Keratinocyte (primary cell): ENCODE measurements around the gene ABCB9. TPM values are rescaled to one million over a fixed set of nuclear protein-coding genes. Genes with fewer than 3 reads are reported as not detected.

Experiments
- DNase-seq: peaks from one replicate; pipeline ENCODE4 v3.0.0-alpha.2; 2011; ENCODE audit warnings: low read depth, missing footprints, low spot score
- FAIRE-seq: peaks from 2 replicates; lab custom pipeline; 2011; peaks lifted over from hg19 to GRCh38; lab: Jason Lieb, UNC
- H2AFZ ChIP-seq: 2 replicates; pipeline ENCODE4 v1.6.0; 2012; ENCODE audit warnings: low read length, control low read depth, inconsistent platforms; ENCODE audit not compliant: control insufficient read depth
- H3K27ac ChIP-seq: 2 replicates; pipeline ENCODE4 v1.5.1; 2011; ENCODE audit warnings: low read length; ENCODE audit not compliant: control insufficient read depth, insufficient read depth
- H3K27me3 ChIP-seq: 3 replicates; pipeline ENCODE4 v1.6.0; 2011; ENCODE audit warnings: low read length; ENCODE audit not compliant: control insufficient read depth, insufficient read depth; ENCODE audit errors: extremely low read depth
- H3K36me3 ChIP-seq, 2 experiments: 2 replicates in 1 of 2; 3 replicates in 1 of 2; pipeline ENCODE4 v1.5.1; 2011; ENCODE audit warnings: low read length in 2 of 2, mild to moderate bottlenecking in 1 of 2; ENCODE audit not compliant: control insufficient read depth in 2 of 2, insufficient read depth in 2 of 2; ENCODE audit errors: extremely low read depth in 1 of 2
- H3K4me1 ChIP-seq: 3 replicates; pipeline ENCODE4 v1.5.1; 2011; ENCODE audit warnings: low read length; ENCODE audit not compliant: control insufficient read depth, insufficient read depth; ENCODE audit errors: extremely low read depth
- H3K4me2 ChIP-seq: 3 replicates; pipeline ENCODE4 v1.6.0; 2011; ENCODE audit warnings: low read depth, low read length; ENCODE audit not compliant: control insufficient read depth, insufficient read depth; ENCODE audit errors: extremely low read depth
- H3K4me3 ChIP-seq, 3 experiments: fragments of 200-600 bp in 1 of 3; sonication (generic) in 1 of 3; 2 replicates in 2 of 3; 3 replicates in 1 of 3; pipeline ENCODE4 v1.5.1; 2011 to 2016; ENCODE audit warnings: low read length in 3 of 3, mild to moderate bottlenecking in 3 of 3, control low read depth in 2 of 3, inconsistent platforms in 1 of 3, low read depth in 1 of 3, mixed read lengths in 1 of 3, mixed run types in 1 of 3, moderate library complexity in 1 of 3; ENCODE audit not compliant: control insufficient read depth in 2 of 3, insufficient read depth in 2 of 3; ENCODE audit errors: extremely low read depth in 1 of 3
- H3K79me2 ChIP-seq: 2 replicates; pipeline ENCODE4 v1.6.0; 2012; ENCODE audit warnings: low read length; ENCODE audit not compliant: control insufficient read depth, insufficient read depth
- H3K9ac ChIP-seq: 3 replicates; pipeline ENCODE4 v1.6.0; 2011; ENCODE audit warnings: low read length; ENCODE audit not compliant: control insufficient read depth, insufficient read depth; ENCODE audit errors: extremely low read depth
- H3K9me1 ChIP-seq: 3 replicates; pipeline ENCODE4 v1.6.0; 2011; ENCODE audit warnings: low read length; ENCODE audit not compliant: control insufficient read depth, insufficient read depth; ENCODE audit errors: extremely low read depth
- H3K9me3 ChIP-seq: 2 replicates; pipeline ENCODE4 v1.5.1; 2012; ENCODE audit warnings: low read depth, low read length; ENCODE audit not compliant: control insufficient read depth
- H4K20me1 ChIP-seq: 3 replicates; pipeline ENCODE4 v1.6.0; 2011; ENCODE audit warnings: low read length; ENCODE audit not compliant: control insufficient read depth, insufficient read depth; ENCODE audit errors: extremely low read depth
- EZH2 ChIP-seq: IDR thresholded peaks from one replicate; pipeline ENCODE4 v1.6.1; 2012; ENCODE audit warnings: inconsistent platforms, mild to moderate bottlenecking, low read length, moderate library complexity
- dilution Hi-C: fragments of 300-500 bp; cut with MboI; formaldehyde crosslinking; loops from one replicate; pipeline ENCODE4 v1.7.0; 2020; ENCODE audit warnings: low sequenced_read_pairs; ENCODE audit not compliant: extremely low pct_ligation_motif_present
- polyA plus RNA-seq, 5 experiments: library from polyadenylated mRNA; depleted of rRNA in 3 of 5; stranded (reverse) in 3 of 5; stranded (forward) in 1 of 5; unstranded in 1 of 5; fragments of >200 nt; gene quantifications; 1 replicate in 1 of 5; 2 replicates in 3 of 5; 3 replicates in 1 of 5; pipeline versions ENCODE4 v1.2.1 to v1.2.3, GENCODE V29; 2011 to 2012; ENCODE audit warnings: missing spikeins in 2 of 5, low read depth in 1 of 5, low replicate concordance in 1 of 5
- TF ChIP-seq, protein P1 (sequence below), 3 experiments: IDR thresholded peaks in 1 of 3; conservative IDR thresholded peaks in 1 of 3; optimal IDR thresholded peaks in 1 of 3; 2 replicates in 2 of 3; 3 replicates in 1 of 3; pipeline versions ENCODE3 to v1.5.1; 2011; ENCODE audit warnings: low read length in 3 of 3, mild to moderate bottlenecking in 3 of 3, moderate library complexity in 2 of 3, control low read depth in 1 of 3, inconsistent platforms in 1 of 3; ENCODE audit not compliant: insufficient read depth in 2 of 3; ENCODE audit errors: extremely low read depth in 1 of 3

ABCB9 gene
- polyA plus RNA-seq, 1 donor (not counting 4 experiments of a cell fraction or from before 2014, with no cell fraction given), result 4.0 TPM

DNA sequence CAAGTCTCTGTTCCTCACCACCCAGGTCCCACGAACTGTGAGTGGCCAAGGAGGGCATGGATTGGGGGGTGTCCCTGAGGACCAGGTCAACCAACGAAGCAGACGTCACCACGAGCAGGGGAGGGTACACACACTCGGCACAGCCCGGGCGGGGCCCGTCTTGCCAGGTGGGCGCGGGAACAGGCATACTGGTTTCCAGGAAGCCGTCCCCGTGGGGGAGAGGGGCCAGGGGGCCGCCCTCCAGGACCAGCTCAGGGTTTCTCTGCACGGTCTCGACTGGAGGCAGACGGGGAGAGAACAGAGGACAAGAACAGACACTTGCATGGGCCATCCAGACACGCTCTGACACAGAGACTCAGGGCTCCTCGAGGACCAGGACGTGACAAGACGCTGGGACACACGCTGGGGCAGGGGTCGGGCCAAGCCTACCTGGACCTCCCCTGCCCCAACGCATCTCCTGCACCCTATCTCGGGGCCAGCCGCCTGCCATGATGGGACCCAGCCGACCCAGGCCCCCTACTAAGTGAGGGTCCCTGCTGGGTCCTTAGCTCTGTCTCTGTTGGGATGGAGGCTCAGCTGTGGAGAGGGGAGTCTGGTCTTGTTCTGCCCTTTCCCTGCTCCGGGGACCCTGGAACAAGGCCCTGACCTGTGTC lies 25.5 kb upstream of the ABCB9 start:
- Histone ChIP-seq H3K27ac (no peak overlapping the region), H3K27me3 (no peaks in the 10 kb centered on the region), H3K9me1 (no peaks in the 10 kb centered on the region), H2AFZ (no peak overlapping the region), H3K36me3 (peaks cover 3% of the 10 kb centered on the region in 2 experiments), H3K4me3 (no peak overlapping the region), H3K4me1 (no peaks in the 10 kb centered on the region), H3K9ac (no peak overlapping the region), H3K4me2 (no peak overlapping the region), H4K20me1 (no peaks in the 10 kb centered on the region), H3K9me3 (no peaks in the 10 kb centered on the region), H3K79me2 (no peaks in the 10 kb centered on the region)
- no peak for FAIRE-seq
- dilution Hi-C loops, result no loop called here
- DNase-seq, result no peak
- TF ChIP-seq, protein P1, sequence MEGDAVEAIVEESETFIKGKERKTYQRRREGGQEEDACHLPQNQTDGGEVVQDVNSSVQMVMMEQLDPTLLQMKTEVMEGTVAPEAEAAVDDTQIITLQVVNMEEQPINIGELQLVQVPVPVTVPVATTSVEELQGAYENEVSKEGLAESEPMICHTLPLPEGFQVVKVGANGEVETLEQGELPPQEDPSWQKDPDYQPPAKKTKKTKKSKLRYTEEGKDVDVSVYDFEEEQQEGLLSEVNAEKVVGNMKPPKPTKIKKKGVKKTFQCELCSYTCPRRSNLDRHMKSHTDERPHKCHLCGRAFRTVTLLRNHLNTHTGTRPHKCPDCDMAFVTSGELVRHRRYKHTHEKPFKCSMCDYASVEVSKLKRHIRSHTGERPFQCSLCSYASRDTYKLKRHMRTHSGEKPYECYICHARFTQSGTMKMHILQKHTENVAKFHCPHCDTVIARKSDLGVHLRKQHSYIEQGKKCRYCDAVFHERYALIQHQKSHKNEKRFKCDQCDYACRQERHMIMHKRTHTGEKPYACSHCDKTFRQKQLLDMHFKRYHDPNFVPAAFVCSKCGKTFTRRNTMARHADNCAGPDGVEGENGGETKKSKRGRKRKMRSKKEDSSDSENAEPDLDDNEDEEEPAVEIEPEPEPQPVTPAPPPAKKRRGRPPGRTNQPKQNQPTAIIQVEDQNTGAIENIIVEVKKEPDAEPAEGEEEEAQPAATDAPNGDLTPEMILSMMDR (optimal IDR thresholded peaks at IDR 0.05 in 1 of 3, IDR thresholded peaks at IDR 0.05 in 1 of 3, conservative IDR thresholded peaks at IDR 0.05 in 1 of 3; ENCODE audit: extremely low read depth in 1 of 3, insufficient read depth in 2 of 3, low read length in 3 of 3), result no peak
- TF ChIP-seq EZH2, result no peak

- FAIRE-seq (no peak), DNase-seq (no peak)
- H3K27ac ChIP-seq, result no peak overlapping the region
- no peaks in the 10 kb centered on the region for H3K9me1 ChIP-seq
- dilution Hi-C loops, result no loop called here
- no peaks in the 10 kb centered on the region for H3K9me3 ChIP-seq
- no peak overlapping the region for H3K4me3 ChIP-seq
- no peak overlapping the region for H3K4me2 ChIP-seq
- no peaks in the 10 kb centered on the region for H3K79me2 ChIP-seq
- no peak overlapping the region for H3K9ac ChIP-seq
- H3K27me3 ChIP-seq, result no peaks in the 10 kb centered on the region
- H4K20me1 ChIP-seq, result no peaks in the 10 kb centered on the region
- H3K4me1 ChIP-seq, result no peaks in the 10 kb centered on the region
- TF ChIP-seq, protein P1 (optimal IDR thresholded peaks at IDR 0.05 in 1 of 3, IDR thresholded peaks at IDR 0.05 in 1 of 3, conservative IDR thresholded peaks at IDR 0.05 in 1 of 3; ENCODE audit: extremely low read depth in 1 of 3, insufficient read depth in 2 of 3, low read length in 3 of 3), result no peak
- no peak for TF ChIP-seq EZH2
- H3K36me3 ChIP-seq, result peaks cover 3 to 6% of the 10 kb centered on the region in 2 experiments
- H2AFZ ChIP-seq, result no peak overlapping the region
These were observed 24.8 kb upstream of the ABCB9 start for GRCh38 chr12:122990961-122991622.
